Activated naive CD8-positive, alpha-beta T cell treated with anti-CD3 and anti-CD28 coated beads for 36 hours (primary cell): ENCODE results near the gene STRIP1. TPM values are rescaled to one million over a fixed set of nuclear protein-coding genes. Genes with fewer than 3 reads are reported as not detected.
A peak's percentile ranks its signal among the peaks of the same experiment; 100 is the strongest.

Experiments used
- DNase-seq: peaks from one replicate; pipeline ENCODE4 v3.0.0; 2021
- H3K27ac Mint-ChIP-seq: one replicate; pipeline ENCODE4 v1.8.0; 2022; ENCODE audit warnings: mild to moderate bottlenecking, moderate library complexity, mixed read lengths
- H3K27me3 Mint-ChIP-seq: one replicate; pipeline ENCODE4 v1.8.0; 2022; ENCODE audit warnings: mild to moderate bottlenecking, mixed read lengths
- H3K36me3 Mint-ChIP-seq: one replicate; pipeline ENCODE4 v1.8.0; 2021; ENCODE audit warnings: mild to moderate bottlenecking, mixed read lengths
- H3K4me1 Mint-ChIP-seq: one replicate; pipeline ENCODE4 v1.8.0; 2021; ENCODE audit warnings: mixed read lengths
- H3K4me3 Mint-ChIP-seq: one replicate; pipeline ENCODE4 v1.8.0; 2022; ENCODE audit warnings: mild to moderate bottlenecking, moderate library complexity, mixed read lengths
- H3K9me3 Mint-ChIP-seq: one replicate; pipeline ENCODE4 v1.8.0; 2022; ENCODE audit warnings: mixed read lengths
- total RNA-seq, 2 experiments: library from RNA; stranded (reverse); gene quantifications; one replicate each; pipeline ENCODE4 v1.2.3, GENCODE V29; 2021

The STRIP1 gene
- total RNA-seq, 2 experiments from 2014 or later = 29.9 to 31.8 TPM

- Mint-ChIP-seq H3K27ac (no peak overlapping the region), H3K4me3 (no peak overlapping the region), H3K4me1 (peaks cover 41% of the 10 kb centered on the region), H3K36me3 (peaks cover 3% of the 10 kb centered on the region), H3K27me3 (no peaks in the 10 kb centered on the region), H3K9me3 (no peaks in the 10 kb centered on the region)
- no peak for DNase-seq
Observed at GRCh38 chr1:110033421-110033820, 1.0 kb upstream of the STRIP1 start.

DNA sequence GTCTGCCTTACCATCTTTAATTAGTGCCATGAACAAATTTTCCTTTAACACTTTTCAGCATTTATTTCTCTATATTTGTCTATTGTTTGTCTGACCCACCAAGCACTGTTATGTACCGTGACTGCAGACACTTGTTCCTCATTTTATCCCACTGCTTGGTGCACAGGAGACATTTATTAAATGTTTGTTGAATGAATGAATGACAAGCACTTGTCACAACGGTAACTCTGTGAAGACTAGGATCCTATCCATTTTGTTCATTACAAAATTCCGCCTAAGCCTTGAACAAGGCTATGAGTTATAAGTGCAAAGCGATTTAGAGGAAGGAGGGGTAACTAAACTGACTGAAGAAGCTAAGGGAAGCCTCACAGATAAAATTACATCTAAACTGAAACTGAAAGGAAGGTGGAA lies 379 bp upstream of the STRIP1 start:
- peak overlapping the region; percentile 87 for H3K27ac Mint-ChIP-seq

DNA sequence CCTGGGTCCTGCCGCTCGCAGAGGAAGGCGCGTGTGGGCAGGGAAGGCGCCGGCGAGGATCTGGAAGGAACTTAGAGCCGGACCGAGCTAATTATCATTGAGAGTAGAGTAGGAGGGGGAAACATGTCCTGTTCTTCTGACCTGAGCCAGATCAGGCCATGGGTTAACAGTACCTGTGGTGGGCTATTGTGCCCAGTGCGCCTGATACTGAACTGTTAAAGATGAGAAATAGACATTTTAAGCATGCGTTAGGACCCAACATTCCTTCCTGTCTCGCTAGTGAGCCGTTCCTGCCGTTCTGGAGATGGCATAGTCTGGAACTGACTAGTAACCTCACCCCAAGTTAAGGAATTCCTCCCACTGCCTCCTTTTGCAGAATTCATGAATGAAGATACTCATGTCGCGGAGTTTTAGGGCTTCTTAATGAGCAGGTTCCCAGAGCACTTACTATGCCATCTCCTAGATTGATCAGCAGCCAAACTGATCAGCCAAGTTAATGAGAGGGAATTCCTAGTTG lies 870 bp downstream of the STRIP1 start:
- peak overlapping the region; percentile 94 for H3K4me3 Mint-ChIP-seq
- peaks cover 11% of the 10 kb centered on the region for H3K36me3 Mint-ChIP-seq
- peaks cover 41% of the 10 kb centered on the region for H3K4me1 Mint-ChIP-seq
- H3K9me3 Mint-ChIP-seq = no peaks in the 10 kb centered on the region
- no peaks in the 10 kb centered on the region for H3K27me3 Mint-ChIP-seq
- no peak for DNase-seq
- H3K27ac Mint-ChIP-seq = peak overlapping the region; percentile 72

More for the DNA sequence above, 379 bp upstream of the STRIP1 start:
- Mint-ChIP-seq H3K9me3 (no peaks in the 10 kb centered on the region), H3K4me1 (peaks cover 41% of the 10 kb centered on the region), H3K4me3 (peak overlapping the region; percentile 80), H3K36me3 (peaks cover 5% of the 10 kb centered on the region), H3K27me3 (no peaks in the 10 kb centered on the region)
- DNase-seq = no peak

DNA sequence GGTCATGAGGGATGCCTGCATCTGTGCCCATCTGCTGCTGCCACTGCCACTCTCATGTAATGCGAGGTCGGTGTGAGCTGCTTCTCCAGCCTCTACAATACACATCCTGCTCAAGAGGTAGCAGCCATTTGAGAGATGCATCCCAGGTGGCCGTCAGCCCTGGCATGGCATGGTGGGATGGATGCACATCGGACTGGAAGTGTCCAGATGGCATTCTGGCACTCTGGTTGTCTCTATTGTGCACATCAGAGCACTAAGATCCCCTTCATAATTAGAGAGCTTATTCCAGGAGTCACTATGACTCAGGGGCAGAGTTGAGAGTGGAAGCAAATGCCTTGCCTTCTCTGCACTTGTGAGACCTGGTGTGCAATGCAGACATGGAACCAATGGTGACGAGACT lies 3.8 kb downstream of the STRIP1 start:
- Mint-ChIP-seq H3K4me3 (no peak overlapping the region), H3K27ac (no peak overlapping the region), H3K4me1 (peaks cover 30% of the 10 kb centered on the region), H3K9me3 (no peaks in the 10 kb centered on the region), H3K36me3 (peaks cover 19% of the 10 kb centered on the region), H3K27me3 (no peaks in the 10 kb centered on the region)
- DNase-seq = no peak

- no peak overlapping the region for H3K4me3 Mint-ChIP-seq
- no peak overlapping the region for H3K27ac Mint-ChIP-seq
- peaks cover 19% of the 10 kb centered on the region for H3K36me3 Mint-ChIP-seq
Observed at GRCh38 chr1:110039641-110040040, 5.2 kb downstream of the STRIP1 start.

GRCh38 chr1:110040548-110040947 lies 6.1 kb downstream of the STRIP1 start:
- Mint-ChIP-seq H3K4me1 (peaks cover 14% of the 10 kb centered on the region), H3K9me3 (no peaks in the 10 kb centered on the region), H3K4me3 (no peak overlapping the region), H3K36me3 (peaks cover 21% of the 10 kb centered on the region), H3K27me3 (no peaks in the 10 kb centered on the region), H3K27ac (no peak overlapping the region)
- no peak for DNase-seq

More at GRCh38 chr1:110039641-110040040, 5.2 kb downstream of the STRIP1 start:
- no peaks in the 10 kb centered on the region for H3K9me3 Mint-ChIP-seq
- H3K27me3 Mint-ChIP-seq = no peaks in the 10 kb centered on the region
- peaks cover 18% of the 10 kb centered on the region for H3K4me1 Mint-ChIP-seq
- no peak for DNase-seq

DNA sequence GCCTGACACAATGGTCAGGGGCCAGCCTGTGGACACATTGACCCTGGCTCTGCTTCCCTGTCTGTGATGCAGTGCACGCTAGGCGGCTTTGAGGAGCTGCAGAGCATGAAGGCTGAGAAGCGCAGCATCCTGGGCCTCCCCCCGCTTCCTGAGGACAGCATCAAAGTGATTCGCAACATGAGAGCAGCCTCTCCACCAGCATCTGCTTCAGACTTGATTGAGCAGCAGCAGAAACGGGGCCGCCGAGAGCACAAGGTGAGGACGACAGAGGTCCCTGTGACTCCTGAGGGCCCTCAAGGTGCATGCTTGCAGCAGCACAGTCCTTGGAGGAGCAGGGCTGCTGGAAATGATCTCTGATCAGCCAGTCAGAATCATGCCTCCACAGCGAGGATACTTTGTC lies 8.6 kb downstream of the STRIP1 start:
- H3K4me3 Mint-ChIP-seq = no peak overlapping the region

DNA sequence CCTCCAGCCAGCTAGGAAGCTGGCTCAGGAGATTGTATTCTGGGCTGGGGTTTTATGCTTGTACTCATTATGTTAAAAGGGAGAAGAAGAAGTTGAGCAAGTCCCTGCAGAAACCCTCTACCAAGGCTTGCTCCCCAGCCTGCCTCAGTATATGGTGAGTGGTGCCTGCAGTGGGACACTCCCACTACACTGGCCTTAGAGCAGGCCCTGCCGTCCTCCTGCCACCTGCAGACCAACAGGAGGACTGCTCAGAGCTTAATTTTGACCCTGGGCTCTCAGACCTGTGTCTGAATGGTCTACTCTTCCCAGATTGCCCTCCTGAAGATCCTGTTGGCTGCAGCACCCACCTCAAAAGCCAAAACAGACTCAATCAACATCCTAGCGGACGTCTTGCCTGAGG lies 13.0 kb downstream of the STRIP1 start:
- Mint-ChIP-seq H3K27ac (no peak overlapping the region), H3K36me3 (peaks cover 14% of the 10 kb centered on the region), H3K27me3 (no peaks in the 10 kb centered on the region), H3K4me1 (no peaks in the 10 kb centered on the region), H3K9me3 (no peaks in the 10 kb centered on the region), H3K4me3 (no peak overlapping the region)
- no peak for DNase-seq

More for the DNA sequence above, 8.6 kb downstream of the STRIP1 start:
- DNase-seq = no peak
- no peaks in the 10 kb centered on the region for H3K9me3 Mint-ChIP-seq
- H3K27ac Mint-ChIP-seq = no peak overlapping the region
- no peaks in the 10 kb centered on the region for H3K27me3 Mint-ChIP-seq
- peaks cover 1% of the 10 kb centered on the region for H3K4me1 Mint-ChIP-seq
- peaks cover 25% of the 10 kb centered on the region for H3K36me3 Mint-ChIP-seq

GRCh38 chr1:110048240-110048639 lies 13.8 kb downstream of the STRIP1 start:
- no peak overlapping the region for H3K27ac Mint-ChIP-seq
- DNase-seq = no peak
- H3K27me3 Mint-ChIP-seq = no peaks in the 10 kb centered on the region
- H3K4me1 Mint-ChIP-seq = no peaks in the 10 kb centered on the region
- peaks cover 16% of the 10 kb centered on the region for H3K36me3 Mint-ChIP-seq
- H3K9me3 Mint-ChIP-seq = no peaks in the 10 kb centered on the region
- no peak overlapping the region for H3K4me3 Mint-ChIP-seq

DNA sequence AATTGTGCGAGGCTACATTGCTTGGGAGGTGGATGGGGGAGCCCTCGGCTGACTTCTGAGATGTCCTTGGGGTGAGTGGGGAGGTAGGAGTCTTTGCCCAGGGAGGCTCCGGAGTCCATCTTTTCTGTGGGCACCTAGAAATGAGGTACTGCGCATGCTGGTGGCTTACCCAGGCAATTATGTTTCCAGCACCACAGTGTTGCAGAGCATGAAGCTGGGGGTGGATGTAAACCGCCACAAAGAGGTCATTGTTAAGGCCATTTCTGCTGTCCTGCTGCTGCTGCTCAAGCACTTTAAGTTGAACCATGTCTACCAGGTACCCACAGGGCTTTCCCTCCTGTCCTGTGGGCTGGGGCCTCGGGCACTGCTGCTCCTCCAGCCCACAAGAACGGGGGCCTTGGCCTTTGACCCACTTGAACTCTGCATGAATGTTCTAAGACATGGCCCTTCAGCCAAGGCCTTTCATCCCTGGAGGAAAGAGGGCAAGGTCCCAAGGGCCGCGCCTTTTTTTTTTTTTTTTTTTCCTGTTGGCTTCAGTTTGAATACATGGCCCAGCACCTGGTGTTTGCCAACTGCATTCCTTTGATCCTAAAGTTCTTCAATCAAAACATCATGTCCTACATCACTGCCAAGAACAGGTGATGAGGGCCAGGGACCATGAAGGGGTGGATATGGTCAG lies 14.6 kb downstream of the STRIP1 start:
- Mint-ChIP-seq H3K9me3 (no peaks in the 10 kb centered on the region), H3K36me3 (peaks cover 21% of the 10 kb centered on the region), H3K4me1 (no peaks in the 10 kb centered on the region), H3K4me3 (no peak overlapping the region), H3K27ac (no peak overlapping the region), H3K27me3 (no peaks in the 10 kb centered on the region)
- no peak for DNase-seq

DNA sequence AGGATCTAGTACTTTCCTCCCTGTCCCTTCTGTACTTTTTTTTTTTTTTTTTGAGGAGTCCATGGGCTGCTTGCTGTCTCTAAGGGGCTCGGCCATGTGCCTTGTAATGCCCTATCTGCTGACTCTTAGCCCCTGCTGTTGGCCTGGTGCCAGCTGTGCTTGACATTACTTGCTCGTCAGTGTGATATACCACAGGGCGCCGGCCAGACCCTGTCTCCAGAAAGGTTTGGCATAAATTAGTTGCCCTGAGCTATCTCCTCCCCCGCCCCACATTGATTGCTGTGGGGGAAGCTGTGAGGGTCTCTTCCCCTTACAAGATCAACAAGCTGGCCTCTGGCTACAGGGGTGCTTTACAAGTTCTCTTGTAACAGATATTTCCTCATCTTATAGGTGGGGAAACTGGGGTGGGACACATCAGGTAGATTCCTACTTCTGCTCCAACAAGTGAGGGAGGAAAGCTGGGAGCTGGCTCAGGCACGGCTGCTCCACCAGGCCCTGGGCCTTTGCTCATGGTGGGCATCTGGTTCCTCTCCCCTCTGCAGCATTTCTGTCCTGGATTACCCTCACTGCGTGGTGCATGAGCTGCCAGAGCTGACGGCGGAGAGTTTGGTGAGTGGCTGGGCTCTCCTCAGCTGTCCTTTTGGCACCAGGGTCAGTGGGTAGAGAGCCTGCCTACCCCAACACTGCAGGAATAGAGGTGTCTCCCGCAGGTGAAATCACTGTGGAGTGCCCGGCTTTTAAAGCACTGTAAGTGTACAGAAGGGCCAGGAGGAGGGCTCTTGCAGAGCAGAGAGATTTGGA lies 15.6 kb downstream of the STRIP1 start:
- no peaks in the 10 kb centered on the region for H3K4me1 Mint-ChIP-seq
- no peaks in the 10 kb centered on the region for H3K9me3 Mint-ChIP-seq
- no peaks in the 10 kb centered on the region for H3K27me3 Mint-ChIP-seq
- H3K27ac Mint-ChIP-seq = no peak overlapping the region
- DNase-seq = no peak
- H3K4me3 Mint-ChIP-seq = no peak overlapping the region
- peaks cover 24% of the 10 kb centered on the region for H3K36me3 Mint-ChIP-seq

DNA sequence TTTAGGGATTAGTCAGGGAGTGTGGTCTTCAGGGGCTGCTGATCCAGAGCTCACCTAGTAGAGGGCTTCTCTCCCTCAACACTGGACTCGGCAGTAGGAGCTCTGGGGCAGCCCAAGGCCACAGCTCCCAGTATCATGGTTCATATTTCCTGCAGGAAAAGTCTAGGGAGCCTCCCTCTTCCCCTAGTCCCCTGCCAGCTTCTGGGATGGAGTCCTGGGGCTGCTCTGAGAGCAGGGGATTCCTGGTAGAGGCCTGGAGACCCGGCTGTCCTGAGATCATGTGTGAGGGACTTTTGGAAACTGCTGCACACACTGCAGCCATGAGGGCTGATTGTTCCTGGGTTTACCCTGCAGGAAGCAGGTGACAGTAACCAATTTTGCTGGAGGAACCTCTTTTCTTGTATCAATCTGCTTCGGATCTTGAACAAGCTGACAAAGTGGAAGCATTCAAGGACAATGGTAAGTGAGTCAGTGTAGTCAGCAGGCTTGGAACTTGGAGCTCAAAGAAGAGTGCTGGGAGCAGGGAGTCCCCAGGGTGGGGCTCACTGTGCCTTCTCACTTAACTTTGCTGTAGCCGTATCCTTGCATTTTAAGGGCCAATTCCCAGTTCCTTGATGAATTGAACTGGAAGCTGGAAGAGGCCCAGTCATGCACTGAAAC lies 16.3 kb downstream of the STRIP1 start:
- H3K27me3 Mint-ChIP-seq = no peaks in the 10 kb centered on the region
- H3K36me3 Mint-ChIP-seq = peaks cover 20% of the 10 kb centered on the region
- no peaks in the 10 kb centered on the region for H3K9me3 Mint-ChIP-seq
- H3K4me1 Mint-ChIP-seq = no peaks in the 10 kb centered on the region
- DNase-seq = no peak
- no peak overlapping the region for H3K27ac Mint-ChIP-seq
- no peak overlapping the region for H3K4me3 Mint-ChIP-seq

DNA sequence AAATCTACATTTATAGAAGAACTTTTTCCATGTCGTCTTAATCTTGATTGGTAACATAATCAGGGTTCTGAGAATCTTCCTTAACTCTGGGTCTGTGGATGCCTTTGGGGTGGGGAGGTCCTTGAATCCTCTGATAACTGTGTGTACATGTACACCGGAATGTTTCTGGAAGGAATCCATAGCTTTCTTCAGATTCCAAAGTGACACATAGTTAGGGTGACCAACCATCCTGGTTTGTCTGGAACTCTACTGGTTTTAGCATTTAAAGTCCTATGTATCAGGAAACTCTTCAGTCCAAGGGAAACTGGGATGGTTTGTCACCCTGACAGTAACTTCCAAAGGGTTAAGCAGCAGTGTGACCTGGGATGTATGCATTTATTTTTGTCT lies 16.8 kb downstream of the STRIP1 start:
- no peak overlapping the region for H3K4me3 Mint-ChIP-seq
- H3K9me3 Mint-ChIP-seq = no peaks in the 10 kb centered on the region
- H3K4me1 Mint-ChIP-seq = no peaks in the 10 kb centered on the region
- H3K27ac Mint-ChIP-seq = no peak overlapping the region
- H3K27me3 Mint-ChIP-seq = no peaks in the 10 kb centered on the region
- H3K36me3 Mint-ChIP-seq = peaks cover 19% of the 10 kb centered on the region
- no peak for DNase-seq

GRCh38 chr1:110053552-110054428 lies 19.4 kb downstream of the STRIP1 start:
- Mint-ChIP-seq H3K4me3 (no peak overlapping the region), H3K27me3 (no peaks in the 10 kb centered on the region), H3K4me1 (no peaks in the 10 kb centered on the region), H3K9me3 (no peaks in the 10 kb centered on the region), H3K36me3 (peaks cover 12% of the 10 kb centered on the region), H3K27ac (no peak overlapping the region)
- peak; percentile 60 for DNase-seq
